ENCODE data around the gene NSUN7.

DNA sequence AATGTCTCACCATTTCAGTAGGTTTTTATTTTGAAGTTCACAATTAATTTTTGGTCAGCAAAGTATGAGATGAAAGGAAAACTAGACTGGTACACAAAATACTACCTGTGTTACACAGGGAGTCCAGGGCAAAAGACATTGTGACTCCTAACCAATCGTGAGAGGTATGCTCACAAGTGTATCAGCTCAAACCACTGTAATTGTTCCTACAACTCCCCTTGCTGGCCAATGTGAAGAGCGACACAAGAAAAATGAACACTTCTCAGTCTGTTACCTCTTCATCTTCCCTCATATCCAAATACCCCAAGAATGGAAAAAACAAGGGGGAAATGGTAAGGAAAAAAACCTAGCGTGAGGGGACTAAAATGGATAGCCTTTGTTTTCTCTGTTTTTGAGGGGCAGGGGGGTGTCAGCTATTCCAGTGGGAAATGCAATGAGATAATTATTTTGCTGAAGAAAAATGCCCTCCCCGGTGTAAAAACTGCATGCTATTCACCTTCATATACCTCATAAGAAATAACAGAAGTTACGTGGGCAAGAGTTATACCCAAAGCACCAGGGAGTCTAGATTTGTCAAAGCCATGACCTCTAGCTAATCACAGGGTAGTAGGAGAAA, 30.6 kb upstream of the NSUN7 start:
- TF ChIP-seq, protein P1, sequence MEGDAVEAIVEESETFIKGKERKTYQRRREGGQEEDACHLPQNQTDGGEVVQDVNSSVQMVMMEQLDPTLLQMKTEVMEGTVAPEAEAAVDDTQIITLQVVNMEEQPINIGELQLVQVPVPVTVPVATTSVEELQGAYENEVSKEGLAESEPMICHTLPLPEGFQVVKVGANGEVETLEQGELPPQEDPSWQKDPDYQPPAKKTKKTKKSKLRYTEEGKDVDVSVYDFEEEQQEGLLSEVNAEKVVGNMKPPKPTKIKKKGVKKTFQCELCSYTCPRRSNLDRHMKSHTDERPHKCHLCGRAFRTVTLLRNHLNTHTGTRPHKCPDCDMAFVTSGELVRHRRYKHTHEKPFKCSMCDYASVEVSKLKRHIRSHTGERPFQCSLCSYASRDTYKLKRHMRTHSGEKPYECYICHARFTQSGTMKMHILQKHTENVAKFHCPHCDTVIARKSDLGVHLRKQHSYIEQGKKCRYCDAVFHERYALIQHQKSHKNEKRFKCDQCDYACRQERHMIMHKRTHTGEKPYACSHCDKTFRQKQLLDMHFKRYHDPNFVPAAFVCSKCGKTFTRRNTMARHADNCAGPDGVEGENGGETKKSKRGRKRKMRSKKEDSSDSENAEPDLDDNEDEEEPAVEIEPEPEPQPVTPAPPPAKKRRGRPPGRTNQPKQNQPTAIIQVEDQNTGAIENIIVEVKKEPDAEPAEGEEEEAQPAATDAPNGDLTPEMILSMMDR (conservative IDR thresholded peaks at IDR 0.05; ENCODE audit: low read depth, low read length), result peak; percentile 63
- TF ChIP-seq EZH2 (IDR thresholded peaks at IDR 0.05; ENCODE audit: borderline replicate concordance, low read depth, low read length, poor library complexity, severe bottlenecking), result no peak
